B cell (primary cell): ENCODE results near the gene TMCO1. TPM values are rescaled to one million over a fixed set of nuclear protein-coding genes. Genes with fewer than 3 reads are reported as not detected.

Experiments
- ATAC-seq: fragments of 200-7000 bp; cut with Tn5 transposase; one replicate; pipeline ENCODE4 v1.10.0; 2021; ENCODE audit warnings: low read depth, mild to moderate bottlenecking, moderate number of reproducible peaks, moderate library complexity
- CTCF ChIA-PET: fragments of 350-600 bp; sonication (Branson Sonifier 250); formaldehyde crosslinking; loops from one replicate; lab custom pipeline; 2021; ENCODE audit warnings: antibody characterized with exemption, inconsistent platforms; lab: Charles Lee
- POLR2A ChIA-PET: fragments of 350-600 bp; sonication (Branson Sonifier 250); formaldehyde crosslinking; loops from one replicate; lab custom pipeline; 2021; ENCODE audit warnings: antibody characterized with exemption; lab: Charles Lee
- DNase-seq: peaks from one replicate; pipeline ENCODE4 v3.0.0; 2013
- H2AFZ ChIP-seq: 2 replicates; pipeline ENCODE4 v1.6.1; 2012; ENCODE audit warnings: mild to moderate bottlenecking, low read depth, low read length; ENCODE audit not compliant: insufficient read depth, poor library complexity, severe bottlenecking
- H3K27ac ChIP-seq, 2 donors: 1 replicate in 1 of 2; 2 replicates in 1 of 2; pipeline ENCODE4 v1.5.1; 2012 to 2013; ENCODE audit warnings: low read length in 2 of 2, mild to moderate bottlenecking in 2 of 2, moderate library complexity in 1 of 2
- H3K27me3 ChIP-seq, 4 experiments: fragments of 200-600 bp in 1 of 4; sonication (generic) in 1 of 4; replicated peaks in 1 of 4; 1 replicate in 2 of 4; 2 replicates in 2 of 4; pipeline versions ENCODE4 v1.6.1 to v1.7.0; 2013 to 2016; ENCODE audit warnings: low read length in 3 of 4, mild to moderate bottlenecking in 2 of 4, mixed read lengths in 1 of 4, moderate library complexity in 1 of 4; ENCODE audit not compliant: insufficient read depth in 4 of 4, control insufficient read depth in 3 of 4; ENCODE audit errors: control extremely low read depth in 1 of 4
- H3K36me3 ChIP-seq, 2 experiments: replicated peaks in 1 of 2; 1 replicate in 1 of 2; 2 replicates in 1 of 2; pipeline versions ENCODE4 v1.6.1 to v1.7.1; 2013; ENCODE audit warnings: low read length in 1 of 2; ENCODE audit not compliant: insufficient read depth in 2 of 2, control insufficient read depth in 1 of 2; ENCODE audit errors: control extremely low read depth in 1 of 2, extremely low read depth in 1 of 2
- H3K4me1 ChIP-seq, 2 donors: fragments of 200-600 bp in 1 of 2; sonication (generic) in 1 of 2; 1 replicate in 1 of 2; 2 replicates in 1 of 2; pipeline versions ENCODE4 v1.5.1 to v1.6.1; 2013 to 2017; ENCODE audit warnings: low read length in 2 of 2; ENCODE audit not compliant: control insufficient read depth in 2 of 2, insufficient read depth in 2 of 2
- H3K4me2 ChIP-seq: replicated peaks from 2 replicates; pipeline ENCODE3; 2012; ENCODE audit warnings: mild to moderate bottlenecking, low read depth, low read length; ENCODE audit not compliant: poor library complexity, severe bottlenecking
- H3K4me3 ChIP-seq, 5 experiments: fragments of 200-600 bp in 1 of 5; sonication (generic) in 1 of 5; 1 replicate in 3 of 5; 2 replicates in 2 of 5; pipeline versions ENCODE4 v1.5.1 to v1.7.0; 2011 to 2016; ENCODE audit warnings: low read length in 4 of 5, mild to moderate bottlenecking in 4 of 5, low read depth in 2 of 5, control low read depth in 1 of 5, moderate library complexity in 1 of 5; ENCODE audit not compliant: insufficient read depth in 1 of 5; ENCODE audit errors: control extremely low read depth in 1 of 5, extremely low read depth in 1 of 5
- H3K79me2 ChIP-seq: fragments of 200-600 bp; sonication (generic); one replicate; pipeline ENCODE4 v1.6.0; 2016; ENCODE audit warnings: low read length; ENCODE audit not compliant: control insufficient read depth, insufficient read depth
- H3K9ac ChIP-seq: fragments of 200-600 bp; sonication (generic); 2 replicates; pipeline ENCODE4 v1.6.1; 2017; ENCODE audit warnings: mild to moderate bottlenecking, low read length, moderate library complexity
- H3K9me3 ChIP-seq, 3 donors: one replicate each; pipeline versions ENCODE4 v1.6.1 to v1.7.1; 2013; ENCODE audit warnings: low read length in 2 of 3; ENCODE audit not compliant: control insufficient read depth in 2 of 3, insufficient read depth in 1 of 3; ENCODE audit errors: control extremely low read depth in 1 of 3
- H4K20me1 ChIP-seq: 2 replicates; pipeline ENCODE4 v1.6.0; 2012; ENCODE audit warnings: mild to moderate bottlenecking, low read length; ENCODE audit not compliant: insufficient read depth, control insufficient read depth, poor library complexity, severe bottlenecking
- H3K27ac Mint-ChIP-seq: one replicate; pipeline ENCODE4 v1.8.0; 2021; ENCODE audit warnings: mixed read lengths
- H3K27me3 Mint-ChIP-seq: one replicate; pipeline ENCODE4 v1.8.0; 2021; ENCODE audit warnings: mixed read lengths
- H3K4me1 Mint-ChIP-seq: one replicate; pipeline ENCODE4 v1.8.0; 2021; ENCODE audit warnings: mixed read lengths
- H3K4me3 Mint-ChIP-seq: one replicate; pipeline ENCODE4 v1.8.0; 2021; ENCODE audit warnings: mixed read lengths
- H3K9me3 Mint-ChIP-seq: one replicate; pipeline ENCODE4 v1.8.0; 2022; ENCODE audit warnings: mixed read lengths; ENCODE audit not compliant: insufficient read depth
- CTCF ChIP-seq: fragments of 200-600 bp; IDR thresholded peaks from one replicate; pipeline ENCODE4 v1.8.0; 2022; ENCODE audit warnings: antibody characterized with exemption, mild to moderate bottlenecking
- EZH2 ChIP-seq: IDR thresholded peaks from 2 replicates; pipeline ENCODE4 v1.6.1; 2012; ENCODE audit warnings: borderline replicate concordance, low read depth, mild to moderate bottlenecking, moderate library complexity, low read length; ENCODE audit not compliant: insufficient read depth, poor library complexity, severe bottlenecking
- WGBS: methylation state at CpG from one replicate; pipeline ENCODE4 v1.1.5; 2013; ENCODE audit warnings: missing lambda C conversion rate; ENCODE audit not compliant: insufficient coverage; 5-methylcytosine and 5-hydroxymethylcytosine counted together
- intact Hi-C: fragments of 100-400 bp; cut with micrococcal nuclease; formaldehyde crosslinking; loops from one replicate; pipeline ENCODE4 v1.10.0; 2022
- polyA plus RNA-seq: library from polyadenylated mRNA; depleted of rRNA; stranded (reverse); fragments of >200 nt; gene quantifications from 2 replicates; pipeline ENCODE4 v1.2.3, GENCODE V29; 2012
- total RNA-seq, 2 donors: library from RNA; stranded (reverse); fragments of 120-200 nt in 1 of 2; gene quantifications; 1 replicate in 1 of 2; 2 replicates in 1 of 2; pipeline versions ENCODE4 v1.2.3 to v1.2.4, GENCODE V29; 2013 to 2022

Gene TMCO1
- total and polyA plus RNA-seq, 2 donors (not counting 1 experiment from before 2014, with no cell fraction given) = 16.1 to 39.5 TPM

- no peaks in the 10 kb centered on the region for H3K27me3 Mint-ChIP-seq
- no peak overlapping the region for H3K4me3 ChIP-seq
- H3K4me1 ChIP-seq = no peaks in the 10 kb centered on the region
- H3K9ac ChIP-seq = no peak overlapping the region
- ATAC-seq (no peak), DNase-seq (no peak)
- no peak overlapping the region for H3K27ac ChIP-seq
- no peak overlapping the region for H3K4me2 ChIP-seq
- intact Hi-C loops = no loop called here
- no peaks in the 10 kb centered on the region for H3K79me2 ChIP-seq
- H4K20me1 ChIP-seq = no peaks in the 10 kb centered on the region
- no peaks in the 10 kb centered on the region for H3K27me3 ChIP-seq
- TF ChIP-seq EZH2 = no peak
- no peak for TF ChIP-seq CTCF
- H3K27ac Mint-ChIP-seq = no peak overlapping the region
- no peaks in the 10 kb centered on the region for H3K9me3 ChIP-seq
- CTCF ChIA-PET = no interaction called here
- POLR2A ChIA-PET = no interaction called here
- no peak overlapping the region for H3K4me3 Mint-ChIP-seq
- H3K36me3 ChIP-seq = peaks cover 3 to 29% of the 10 kb centered on the region in 2 experiments
- no peak overlapping the region for H2AFZ ChIP-seq
- WGBS = no CpG with 5 or more reads among the region's 2 CpGs
- H3K4me1 Mint-ChIP-seq = no peaks in the 10 kb centered on the region
- H3K9me3 Mint-ChIP-seq = no peaks in the 10 kb centered on the region
Measured at GRCh38 chr1:165726841-165727240, 41.8 kb downstream of the TMCO1 start.

GRCh38 chr1:165726169-165726568, 42.5 kb downstream of the TMCO1 start:
- H3K9me3 ChIP-seq = no peaks in the 10 kb centered on the region
- no peaks in the 10 kb centered on the region for H3K9me3 Mint-ChIP-seq
- H3K9ac ChIP-seq = no peak overlapping the region
- no peaks in the 10 kb centered on the region for H3K4me1 Mint-ChIP-seq
- ChIA-PET POLR2A (no interaction called here), CTCF (no interaction called here)
- H3K4me1 ChIP-seq = no peaks in the 10 kb centered on the region
- H3K27ac Mint-ChIP-seq = no peak overlapping the region
- WGBS = no CpG with 5 or more reads among the region's 2 CpGs
- ATAC-seq (no peak), DNase-seq (no peak)
- no peak overlapping the region for H3K4me3 ChIP-seq
- TF ChIP-seq CTCF (no peak), EZH2 (no peak)
- no peak overlapping the region for H2AFZ ChIP-seq
- H3K27me3 Mint-ChIP-seq = no peaks in the 10 kb centered on the region
- no peak overlapping the region for H3K4me2 ChIP-seq
- H3K79me2 ChIP-seq = no peaks in the 10 kb centered on the region
- intact Hi-C loops = no loop called here
- no peak overlapping the region for H3K4me3 Mint-ChIP-seq
- H3K36me3 ChIP-seq = peaks cover 3 to 28% of the 10 kb centered on the region in 2 experiments
- no peaks in the 10 kb centered on the region for H3K27me3 ChIP-seq
- H3K27ac ChIP-seq = no peak overlapping the region
- H4K20me1 ChIP-seq = no peaks in the 10 kb centered on the region
